Cardiac muscle cell (in vitro differentiated cells and primary cell): Measurements from ENCODE around the gene MB. TPM values are rescaled to one million over a fixed set of nuclear protein-coding genes. Genes with fewer than 3 reads are reported as not detected.
A peak's percentile ranks its signal among the peaks of the same experiment; 100 is the strongest.

Experiments used
- DNase-seq, 2 donors: peaks; one replicate each; pipeline versions ENCODE4 v3.0.0 to v3.0.0-alpha.2; 2010 to 2017; ENCODE audit warnings: low read depth in 1 of 2, low spot score in 1 of 2
- H3K27ac ChIP-seq: fragments of 200-600 bp; sonication (generic); 2 replicates; pipeline ENCODE4 v1.5.1; 2016
- H3K27me3 ChIP-seq: fragments of 200-600 bp; sonication (generic); 2 replicates; pipeline ENCODE4 v1.6.0; 2016; ENCODE audit warnings: control low read depth
- H3K36me3 ChIP-seq: fragments of 200-600 bp; sonication (generic); 2 replicates; pipeline ENCODE4 v1.5.1; 2016; ENCODE audit warnings: control low read depth
- H3K4me1 ChIP-seq: fragments of 200-600 bp; sonication (generic); 2 replicates; pipeline ENCODE4 v1.8.1; 2017; ENCODE audit warnings: low read depth, mild to moderate bottlenecking, mixed run types
- H3K4me3 ChIP-seq: fragments of 200-600 bp; sonication (generic); 2 replicates; pipeline ENCODE4 v1.5.1; 2016; ENCODE audit warnings: mild to moderate bottlenecking
- H3K9me3 ChIP-seq: fragments of 200-600 bp; sonication (generic); 2 replicates; pipeline ENCODE4 v1.5.1; 2017; ENCODE audit warnings: low read depth, mild to moderate bottlenecking, control low read depth
- CTCF ChIP-seq: IDR thresholded peaks from 2 replicates; pipeline ENCODE4 v1.5.1; 2012; ENCODE audit warnings: low read depth, mild to moderate bottlenecking, low read length
- polyA plus RNA-seq: library from polyadenylated mRNA; unstranded; fragments of >200 nt; fragmentation: Nextera tagmentation; extraction: Ambion mirVana; gene quantifications from 2 replicates; pipeline ENCODE4 v1.2.1, GENCODE V29; 2016
- total RNA-seq: library from RNA; depleted of rRNA; stranded (reverse); fragments of >200 nt; gene quantifications from 2 replicates; pipeline ENCODE4 v1.2.3, GENCODE V29; 2016

The MB gene
- total and polyA plus RNA-seq, 2 experiments from 2014 or later, result 829 to 1,065 TPM

GRCh38 chr22:35649636-35650250 lies 32.6 kb upstream of the MB start:
- no peak for DNase-seq
- Histone ChIP-seq H3K4me3 (no peak overlapping the region), H3K36me3 (no peaks in the 10 kb centered on the region), H3K9me3 (no peaks in the 10 kb centered on the region), H3K4me1 (no peaks in the 10 kb centered on the region), H3K27me3 (no peaks in the 10 kb centered on the region), H3K27ac (no peak overlapping the region)
- no peak for TF ChIP-seq CTCF

- no peak overlapping the region for H3K27ac ChIP-seq
- H3K36me3 ChIP-seq, result no peaks in the 10 kb centered on the region
- no peak overlapping the region for H3K4me3 ChIP-seq
- TF ChIP-seq CTCF, result no peak
- H3K27me3 ChIP-seq, result no peaks in the 10 kb centered on the region
- DNase-seq, result no peak
- no peaks in the 10 kb centered on the region for H3K9me3 ChIP-seq
- H3K4me1 ChIP-seq, result no peaks in the 10 kb centered on the region
Observed at GRCh38 chr22:35649026-35649553, 32.0 kb upstream of the MB start.

- Histone ChIP-seq H3K27me3 (no peaks in the 10 kb centered on the region), H3K9me3 (no peaks in the 10 kb centered on the region), H3K4me1 (no peaks in the 10 kb centered on the region), H3K36me3 (no peaks in the 10 kb centered on the region), H3K27ac (no peak within 1 kb of the TSS), H3K4me3 (no peak within 1 kb of the TSS)
- DNase-seq, result peak in 1 of 2 donors; percentile 86
- TF ChIP-seq CTCF, result no peak
Observed at GRCh38 chr22:35648066-35649025, 31.2 kb upstream of the MB start, which contains the start of gene APOL6. Gene APOL6 (plus strand): TSS chr22:35648446. CDS start chr22:35656426, 7,980 bp downstream.

GRCh38 chr22:35645646-35646045 lies 28.5 kb upstream of the MB start:
- no peak overlapping the region for H3K4me3 ChIP-seq
- H3K27ac ChIP-seq, result no peak overlapping the region
- H3K9me3 ChIP-seq, result no peaks in the 10 kb centered on the region
- no peaks in the 10 kb centered on the region for H3K27me3 ChIP-seq
- no peaks in the 10 kb centered on the region for H3K36me3 ChIP-seq
- TF ChIP-seq CTCF, result no peak
- DNase-seq, result no peak
- H3K4me1 ChIP-seq, result no peaks in the 10 kb centered on the region

- TF ChIP-seq CTCF, result no peak
- Histone ChIP-seq H3K27ac (no peak overlapping the region), H3K36me3 (no peaks in the 10 kb centered on the region), H3K9me3 (no peaks in the 10 kb centered on the region), H3K4me3 (no peak overlapping the region), H3K27me3 (no peaks in the 10 kb centered on the region), H3K4me1 (no peaks in the 10 kb centered on the region)
- no peak for DNase-seq
Observed at GRCh38 chr22:35643991-35644390, 26.9 kb upstream of the MB start.
